Brain microvascular endothelial cell (primary cell): ENCODE data around the gene DNAH12.

Source experiments
- DNase-seq: peaks from one replicate; pipeline ENCODE4 v3.0.0-alpha.2; 2020
- H3K27ac ChIP-seq: fragments of 250-450 bp; sonication (Bioruptor Pico); 2 replicates; pipeline ENCODE4 v1.5.1; 2020; ENCODE audit warnings: mild to moderate bottlenecking, moderate library complexity
- H3K27me3 ChIP-seq: fragments of 250-450 bp; sonication (Bioruptor Pico); replicated peaks from 2 replicates; pipeline ENCODE4 v1.5.1; 2020; ENCODE audit warnings: mild to moderate bottlenecking
- H3K36me3 ChIP-seq: fragments of 250-450 bp; sonication (Bioruptor Pico); replicated peaks from 2 replicates; pipeline ENCODE4 v1.5.1; 2020; ENCODE audit warnings: mild to moderate bottlenecking
- H3K4me3 ChIP-seq: 2 replicates; pipeline ENCODE4 v1.5.1; 2011; ENCODE audit warnings: low read depth, mild to moderate bottlenecking, control low read depth, low read length, moderate library complexity
- in situ Hi-C: cut with HindIII; loops from 2 replicates; pipeline ENCODE4 v1.10.0; 2017; ENCODE audit warnings: low sequenced_read_pairs, low pct_ligation_motif_present
- TF ChIP-seq, protein P1 (sequence below): IDR thresholded peaks from 2 replicates; pipeline ENCODE4 v1.5.1; 2011; ENCODE audit warnings: low read depth, mild to moderate bottlenecking, moderate library complexity, low read length, control low read depth, inconsistent platforms; ENCODE audit errors: missing control alignments

DNAH12 gene

DNA sequence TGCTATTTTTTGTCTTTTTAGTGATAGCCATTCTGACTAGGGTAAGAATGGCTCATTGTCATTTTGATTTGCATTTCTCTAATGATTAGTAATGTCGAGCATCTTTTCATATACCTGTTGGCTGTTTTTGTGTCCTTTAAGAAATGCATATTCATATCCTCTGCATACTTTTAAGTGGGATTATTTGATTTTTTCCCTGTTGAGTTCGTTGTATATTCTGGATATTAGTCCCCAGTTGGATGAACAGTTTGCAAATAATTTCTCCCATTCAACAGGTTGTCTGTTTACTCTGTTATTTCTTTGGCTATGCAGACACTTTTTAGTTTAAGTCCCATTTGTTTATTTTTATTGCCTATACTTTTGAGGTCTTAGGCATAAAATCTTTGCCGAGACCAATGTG lies 282.2 kb downstream of the DNAH12 start:
- Histone ChIP-seq H3K27ac (no peak overlapping the region), H3K36me3 (peaks cover 41% of the 10 kb centered on the region), H3K27me3 (no peaks in the 10 kb centered on the region), H3K4me3 (no peak overlapping the region)
- in situ Hi-C loops, result no loop called here
- no peak for DNase-seq
- TF ChIP-seq, protein P1, sequence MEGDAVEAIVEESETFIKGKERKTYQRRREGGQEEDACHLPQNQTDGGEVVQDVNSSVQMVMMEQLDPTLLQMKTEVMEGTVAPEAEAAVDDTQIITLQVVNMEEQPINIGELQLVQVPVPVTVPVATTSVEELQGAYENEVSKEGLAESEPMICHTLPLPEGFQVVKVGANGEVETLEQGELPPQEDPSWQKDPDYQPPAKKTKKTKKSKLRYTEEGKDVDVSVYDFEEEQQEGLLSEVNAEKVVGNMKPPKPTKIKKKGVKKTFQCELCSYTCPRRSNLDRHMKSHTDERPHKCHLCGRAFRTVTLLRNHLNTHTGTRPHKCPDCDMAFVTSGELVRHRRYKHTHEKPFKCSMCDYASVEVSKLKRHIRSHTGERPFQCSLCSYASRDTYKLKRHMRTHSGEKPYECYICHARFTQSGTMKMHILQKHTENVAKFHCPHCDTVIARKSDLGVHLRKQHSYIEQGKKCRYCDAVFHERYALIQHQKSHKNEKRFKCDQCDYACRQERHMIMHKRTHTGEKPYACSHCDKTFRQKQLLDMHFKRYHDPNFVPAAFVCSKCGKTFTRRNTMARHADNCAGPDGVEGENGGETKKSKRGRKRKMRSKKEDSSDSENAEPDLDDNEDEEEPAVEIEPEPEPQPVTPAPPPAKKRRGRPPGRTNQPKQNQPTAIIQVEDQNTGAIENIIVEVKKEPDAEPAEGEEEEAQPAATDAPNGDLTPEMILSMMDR, result no peak

DNA sequence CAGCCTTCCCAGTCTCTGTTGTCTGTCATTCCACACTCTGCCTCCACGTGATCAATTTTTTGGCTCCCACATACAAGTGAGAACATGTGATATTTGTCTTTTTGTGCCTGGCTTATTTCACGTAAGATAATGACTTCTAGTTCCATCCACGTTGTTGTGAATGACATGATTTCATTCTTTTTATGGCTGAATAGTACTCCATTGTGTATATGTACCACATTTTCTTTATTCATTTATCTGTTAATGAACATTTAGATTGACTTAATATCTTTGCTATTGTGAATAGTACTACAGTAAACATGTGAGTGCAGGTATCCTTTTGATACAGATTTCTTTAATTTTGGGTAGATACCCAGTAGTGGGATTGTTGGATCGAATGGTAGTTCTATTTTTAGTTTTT lies 283.0 kb downstream of the DNAH12 start:
- Histone ChIP-seq H3K27ac (no peak overlapping the region), H3K4me3 (no peak overlapping the region), H3K36me3 (peaks cover 40% of the 10 kb centered on the region), H3K27me3 (no peaks in the 10 kb centered on the region)
- TF ChIP-seq, protein P1, result no peak
- in situ Hi-C loops, result no loop called here
- no peak for DNase-seq

DNA sequence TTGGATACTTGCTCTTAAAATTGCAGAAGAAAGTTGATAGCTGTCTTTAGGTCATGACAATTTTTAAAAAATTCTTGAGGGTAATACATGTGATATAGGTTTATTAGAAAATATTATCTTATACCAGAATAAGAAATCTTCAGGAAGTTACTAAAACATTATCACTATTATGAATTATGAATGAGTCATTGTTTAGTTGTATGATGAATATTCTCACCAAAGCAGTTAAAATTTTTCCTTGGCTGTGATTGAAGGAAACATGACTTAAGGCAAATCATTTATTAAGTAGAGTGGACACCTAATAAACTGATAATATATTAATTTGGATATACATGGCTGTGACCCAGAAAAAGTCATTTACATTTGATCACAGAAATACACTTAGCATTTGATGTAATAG lies 286.5 kb downstream of the DNAH12 start:
- no peak overlapping the region for H3K27ac ChIP-seq
- H3K36me3 ChIP-seq, result peaks cover 22% of the 10 kb centered on the region
- no peaks in the 10 kb centered on the region for H3K27me3 ChIP-seq
- H3K4me3 ChIP-seq, result no peak overlapping the region
- in situ Hi-C loops, result no loop called here
- no peak for DNase-seq
- TF ChIP-seq, protein P1, result no peak

DNA sequence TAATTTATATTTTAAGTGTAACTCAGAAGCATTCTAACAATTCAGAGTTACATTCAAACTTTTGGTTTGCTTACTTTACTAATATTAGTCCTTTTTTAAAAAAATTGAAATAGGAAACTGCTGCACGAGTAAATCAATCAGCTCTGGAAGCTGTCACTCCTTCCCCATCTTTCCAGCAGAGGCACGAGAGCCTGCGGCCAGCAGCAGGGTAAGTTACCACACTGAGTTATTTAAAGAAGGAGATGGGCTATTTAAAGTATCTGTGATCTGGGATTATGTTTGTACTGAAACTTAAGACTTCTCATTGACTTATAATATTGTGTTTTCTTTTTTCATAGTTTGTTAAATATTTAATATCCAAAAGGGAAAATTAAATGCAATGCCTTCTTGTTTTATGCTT lies 287.3 kb downstream of the DNAH12 start:
- in situ Hi-C loops, result no loop called here
- H3K36me3 ChIP-seq, result peaks cover 22% of the 10 kb centered on the region
- no peak overlapping the region for H3K4me3 ChIP-seq
- no peak overlapping the region for H3K27ac ChIP-seq
- no peak for DNase-seq
- no peaks in the 10 kb centered on the region for H3K27me3 ChIP-seq
- TF ChIP-seq, protein P1, result no peak

DNA sequence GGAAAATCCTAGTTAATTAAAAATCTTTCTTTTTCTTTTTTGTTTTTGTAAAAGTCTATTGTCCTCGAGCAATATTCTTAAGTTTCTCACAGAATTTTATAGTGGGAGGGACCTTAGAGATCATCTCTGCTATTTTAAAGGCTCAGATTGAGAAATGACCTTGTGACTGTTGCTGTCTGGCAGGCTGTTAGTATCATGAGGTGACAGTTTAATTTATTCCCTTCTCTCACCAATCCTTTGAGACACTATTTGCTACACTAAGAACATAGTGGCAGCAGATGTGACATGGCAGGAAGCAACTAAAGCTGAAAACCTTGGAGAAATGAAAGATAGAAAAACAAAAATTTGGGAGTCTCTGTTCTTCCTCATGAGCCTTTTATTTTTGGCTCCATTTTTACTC lies 291.7 kb downstream of the DNAH12 start:
- Histone ChIP-seq H3K4me3 (no peak overlapping the region), H3K27ac (no peak overlapping the region), H3K36me3 (peaks cover 8% of the 10 kb centered on the region), H3K27me3 (no peaks in the 10 kb centered on the region)
- no peak for DNase-seq
- TF ChIP-seq, protein P1, result no peak
- in situ Hi-C loops, result no loop called here

DNA sequence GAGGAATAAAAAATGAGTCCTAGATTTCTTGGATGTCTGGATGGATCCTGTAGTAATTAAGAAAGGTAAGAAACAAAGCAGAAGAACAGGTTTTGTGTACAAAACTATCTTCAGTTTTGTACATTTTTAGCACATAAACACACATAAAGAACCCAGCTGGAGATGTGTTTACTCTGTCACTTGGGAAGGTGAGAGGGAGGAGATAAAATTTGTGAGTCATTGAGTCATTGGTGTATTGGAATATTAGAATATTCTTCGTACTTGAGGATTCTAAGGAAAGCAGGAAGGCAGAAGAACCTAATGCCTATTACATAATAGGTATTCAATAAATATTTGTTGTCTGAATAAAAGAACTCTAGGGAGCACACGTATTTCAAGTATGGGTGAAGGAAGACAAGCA lies 299.2 kb downstream of the DNAH12 start:
- in situ Hi-C loops, result no loop called here
- H3K27ac ChIP-seq, result no peak overlapping the region
- H3K4me3 ChIP-seq, result no peak overlapping the region
- TF ChIP-seq, protein P1, result no peak
- DNase-seq, result no peak
- peaks cover 23% of the 10 kb centered on the region for H3K36me3 ChIP-seq
- H3K27me3 ChIP-seq, result no peaks in the 10 kb centered on the region
